Measurements from ENCODE around the gene NKIRAS2. TPM values are rescaled to one million over a fixed set of nuclear protein-coding genes. Genes with fewer than 3 reads are reported as not detected.
A peak's percentile ranks its signal among the peaks of the same experiment; 100 is the strongest.

Gene NKIRAS2
- total and polyA plus RNA-seq, 2 of the 13 experiments (the other 11 are each of a cell fraction or from before 2014, with no cell fraction given) = 27.9 to 42.0 TPM

DNA sequence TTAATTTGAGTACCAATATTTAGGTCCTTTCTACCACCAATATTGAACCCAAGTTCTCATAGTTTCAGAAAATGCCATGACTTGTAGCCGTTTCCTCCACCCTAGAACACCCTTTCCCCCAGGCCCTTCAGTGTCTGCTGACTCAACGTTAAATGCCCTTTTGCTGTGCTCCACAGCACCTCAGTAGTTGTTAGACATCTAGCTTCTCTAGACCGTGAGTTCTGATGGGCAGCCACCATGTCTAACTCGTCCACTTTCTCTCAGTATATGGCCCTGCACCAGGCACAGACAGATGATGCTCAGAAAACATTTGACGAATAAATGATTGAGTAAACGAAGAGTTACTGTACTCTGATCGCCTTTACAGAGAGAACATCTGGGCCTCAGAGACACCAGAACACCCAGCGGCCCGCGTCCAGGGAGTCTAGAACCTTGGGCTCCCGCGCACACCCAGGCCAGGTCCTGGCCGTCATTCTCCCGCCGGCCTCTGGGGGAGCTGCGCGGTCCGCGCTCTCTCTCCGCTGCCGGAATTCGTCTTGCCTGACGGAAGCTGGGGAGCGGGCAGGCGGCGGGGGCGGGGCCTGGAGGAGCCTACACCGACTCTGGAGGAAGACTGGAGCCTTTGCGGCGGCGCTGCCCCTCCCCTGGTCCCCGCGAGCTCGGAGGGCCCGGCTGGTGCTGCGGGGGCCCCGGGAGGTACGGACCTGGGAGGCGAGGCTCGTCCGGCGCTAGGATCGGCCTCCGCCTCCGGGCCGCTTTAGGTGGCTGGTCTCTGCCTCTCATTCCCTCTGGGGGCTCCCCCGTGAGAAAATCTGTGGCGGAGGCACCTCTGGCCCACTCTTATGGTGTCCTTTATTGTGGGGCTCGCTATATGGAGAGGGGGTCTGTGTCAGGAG lies at the start of gene NKIRAS2 (continued):
- TF ChIP-seq, protein P1, sequence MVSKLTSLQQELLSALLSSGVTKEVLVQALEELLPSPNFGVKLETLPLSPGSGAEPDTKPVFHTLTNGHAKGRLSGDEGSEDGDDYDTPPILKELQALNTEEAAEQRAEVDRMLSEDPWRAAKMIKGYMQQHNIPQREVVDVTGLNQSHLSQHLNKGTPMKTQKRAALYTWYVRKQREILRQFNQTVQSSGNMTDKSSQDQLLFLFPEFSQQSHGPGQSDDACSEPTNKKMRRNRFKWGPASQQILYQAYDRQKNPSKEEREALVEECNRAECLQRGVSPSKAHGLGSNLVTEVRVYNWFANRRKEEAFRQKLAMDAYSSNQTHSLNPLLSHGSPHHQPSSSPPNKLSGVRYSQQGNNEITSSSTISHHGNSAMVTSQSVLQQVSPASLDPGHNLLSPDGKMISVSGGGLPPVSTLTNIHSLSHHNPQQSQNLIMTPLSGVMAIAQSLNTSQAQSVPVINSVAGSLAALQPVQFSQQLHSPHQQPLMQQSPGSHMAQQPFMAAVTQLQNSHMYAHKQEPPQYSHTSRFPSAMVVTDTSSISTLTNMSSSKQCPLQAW (CRISPR knock-in tag; IDR thresholded peaks at IDR 0.05) = peak; percentile 98
- TF ChIP-seq GABPB1 (CRISPR knock-in tag; IDR thresholded peaks at IDR 0.05) (peak; percentile 99), JARID2 (CRISPR knock-in tag; IDR thresholded peaks at IDR 0.05; ENCODE audit: insufficient replicate concordance) (no peak), KDM2A (CRISPR knock-in tag; IDR thresholded peaks at IDR 0.05; ENCODE audit: borderline replicate concordance, low read depth) (peak; percentile 98), ZNF30 (CRISPR knock-in tag; IDR thresholded peaks at IDR 0.05) (no peak), ZNF552 (CRISPR knock-in tag; IDR thresholded peaks at IDR 0.05; ENCODE audit: borderline replicate concordance) (peak; percentile 84; the same call in 1 of the 2 replicates), ARNTL (CRISPR knock-in tag; IDR thresholded peaks at IDR 0.05) (peak; percentile 88), PHF5A (CRISPR knock-in tag; IDR thresholded peaks at IDR 0.05; ENCODE audit: low read depth, unreplicated experiment) (peak; percentile 82), ZNF615 (CRISPR knock-in tag; IDR thresholded peaks at IDR 0.05; ENCODE audit: borderline replicate concordance) (no peak), ZSCAN29 (CRISPR knock-in tag; conservative IDR thresholded peaks at IDR 0.05) (peak; percentile 77; the same call in 1 of the 2 replicates), ZNF3 (CRISPR knock-in tag; IDR thresholded peaks at IDR 0.05) (no peak), ZNF607 (CRISPR knock-in tag; IDR thresholded peaks at IDR 0.05; ENCODE audit: borderline replicate concordance) (peak; percentile 86), KAT8 (CRISPR knock-in tag; IDR thresholded peaks at IDR 0.05) (peak; percentile 99), TARDBP (CRISPR knock-in tag; IDR thresholded peaks at IDR 0.05) (peak; percentile 89), ZMYM3 (CRISPR knock-in tag; IDR thresholded peaks at IDR 0.05) (peak; percentile 67; the same call in 1 of the 2 replicates), JDP2 (CRISPR knock-in tag; IDR thresholded peaks at IDR 0.05; ENCODE audit: borderline replicate concordance) (no peak), ERF (CRISPR knock-in tag; IDR thresholded peaks at IDR 0.05) (peak; percentile 88; the same call in 1 of the 2 replicates), ZNF850 (CRISPR knock-in tag; conservative IDR thresholded peaks at IDR 0.05) (0 out of 2 replicates have a peak, but pooled peaks have one; percentile 58)
- TF ChIP-seq, protein P2, sequence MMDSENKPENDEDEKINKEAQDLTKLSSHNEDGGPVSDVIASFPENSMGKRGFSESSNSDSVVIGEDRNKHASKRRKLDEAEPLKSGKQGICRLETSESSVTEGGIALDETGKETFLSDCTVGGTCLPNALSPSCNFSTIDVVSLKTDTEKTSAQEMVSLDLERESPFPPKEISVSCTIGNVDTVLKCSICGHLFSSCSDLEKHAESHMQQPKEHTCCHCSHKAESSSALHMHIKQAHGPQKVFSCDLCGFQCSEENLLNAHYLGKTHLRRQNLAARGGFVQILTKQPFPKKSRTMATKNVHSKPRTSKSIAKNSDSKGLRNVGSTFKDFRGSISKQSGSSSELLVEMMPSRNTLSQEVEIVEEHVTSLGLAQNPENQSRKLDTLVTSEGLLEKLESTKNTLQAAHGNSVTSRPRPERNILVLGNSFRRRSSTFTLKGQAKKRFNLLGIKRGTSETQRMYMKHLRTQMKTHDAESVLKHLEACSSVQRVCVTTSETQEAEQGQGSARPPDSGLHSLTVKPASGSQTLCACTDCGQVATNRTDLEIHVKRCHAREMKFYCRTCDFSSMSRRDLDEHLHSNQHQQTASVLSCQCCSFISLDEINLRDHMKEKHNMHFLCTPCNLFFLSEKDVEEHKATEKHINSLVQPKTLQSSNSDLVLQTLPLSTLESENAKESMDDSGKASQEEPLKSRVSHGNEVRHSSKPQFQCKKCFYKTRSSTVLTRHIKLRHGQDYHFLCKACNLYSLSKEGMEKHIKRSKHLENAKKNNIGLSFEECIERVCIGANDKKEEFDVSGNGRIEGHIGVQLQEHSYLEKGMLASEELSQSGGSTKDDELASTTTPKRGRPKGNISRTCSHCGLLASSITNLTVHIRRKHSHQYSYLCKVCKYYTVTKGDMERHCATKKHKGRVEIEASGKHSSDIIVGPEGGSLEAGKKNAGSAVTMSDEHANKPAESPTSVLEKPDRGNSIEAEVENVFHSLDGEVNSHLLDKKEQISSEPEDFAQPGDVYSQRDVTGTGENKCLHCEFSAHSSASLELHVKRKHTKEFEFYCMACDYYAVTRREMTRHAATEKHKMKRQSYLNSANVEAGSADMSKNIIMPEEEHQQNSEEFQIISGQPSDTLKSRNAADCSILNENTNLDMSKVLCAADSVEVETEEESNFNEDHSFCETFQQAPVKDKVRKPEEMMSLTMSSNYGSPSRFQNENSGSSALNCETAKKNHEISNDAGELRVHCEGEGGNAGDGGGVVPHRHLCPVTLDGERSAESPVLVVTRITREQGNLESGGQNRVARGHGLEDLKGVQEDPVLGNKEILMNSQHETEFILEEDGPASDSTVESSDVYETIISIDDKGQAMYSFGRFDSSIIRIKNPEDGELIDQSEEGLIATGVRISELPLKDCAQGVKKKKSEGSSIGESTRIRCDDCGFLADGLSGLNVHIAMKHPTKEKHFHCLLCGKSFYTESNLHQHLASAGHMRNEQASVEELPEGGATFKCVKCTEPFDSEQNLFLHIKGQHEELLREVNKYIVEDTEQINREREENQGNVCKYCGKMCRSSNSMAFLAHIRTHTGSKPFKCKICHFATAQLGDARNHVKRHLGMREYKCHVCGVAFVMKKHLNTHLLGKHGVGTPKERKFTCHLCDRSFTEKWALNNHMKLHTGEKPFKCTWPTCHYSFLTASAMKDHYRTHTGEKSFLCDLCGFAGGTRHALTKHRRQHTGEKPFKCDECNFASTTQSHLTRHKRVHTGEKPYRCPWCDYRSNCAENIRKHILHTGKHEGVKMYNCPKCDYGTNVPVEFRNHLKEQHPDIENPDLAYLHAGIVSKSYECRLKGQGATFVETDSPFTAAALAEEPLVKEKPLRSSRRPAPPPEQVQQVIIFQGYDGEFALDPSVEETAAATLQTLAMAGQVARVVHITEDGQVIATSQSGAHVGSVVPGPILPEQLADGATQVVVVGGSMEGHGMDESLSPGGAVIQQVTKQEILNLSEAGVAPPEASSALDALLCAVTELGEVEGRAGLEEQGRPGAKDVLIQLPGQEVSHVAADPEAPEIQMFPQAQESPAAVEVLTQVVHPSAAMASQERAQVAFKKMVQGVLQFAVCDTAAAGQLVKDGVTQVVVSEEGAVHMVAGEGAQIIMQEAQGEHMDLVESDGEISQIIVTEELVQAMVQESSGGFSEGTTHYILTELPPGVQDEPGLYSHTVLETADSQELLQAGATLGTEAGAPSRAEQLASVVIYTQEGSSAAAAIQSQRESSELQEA (CRISPR knock-in tag; IDR thresholded peaks at IDR 0.05; ENCODE audit: not compliant biosample characterization) = no peak

Measured in HepG2 (cell line).